Small intestine (tissue), 7 donors: Measurements from ENCODE around the gene ZNF768. TPM values are rescaled to one million over a fixed set of nuclear protein-coding genes. Genes with fewer than 3 reads are reported as not detected.

ENCODE experiments used
- DNase-seq, 2 donors: peaks; one replicate each; pipeline versions ENCODE4 v3.0.0 to v3.0.0-alpha.2; 2013
- FAIRE-seq: peaks from 2 replicates; lab custom pipeline; 2012; peaks lifted over from hg19 to GRCh38; lab: Jason Lieb, UNC
- H3K27ac ChIP-seq, 3 donors: one replicate each; pipeline ENCODE4 v1.5.1; 2013; ENCODE audit warnings: low read length in 2 of 3, mild to moderate bottlenecking in 2 of 3, control low read depth in 1 of 3, inconsistent platforms in 1 of 3, low read depth in 1 of 3, moderate library complexity in 1 of 3
- H3K27me3 ChIP-seq, 3 donors: one replicate each; pipeline ENCODE4 v1.6.1; 2013; ENCODE audit warnings: low read length in 3 of 3, inconsistent platforms in 1 of 3; ENCODE audit not compliant: control insufficient read depth in 3 of 3, insufficient read depth in 3 of 3
- H3K36me3 ChIP-seq, 3 donors: one replicate each; pipeline ENCODE4 v1.6.1; 2013; ENCODE audit warnings: low read length in 3 of 3, inconsistent platforms in 1 of 3, low read depth in 1 of 3, mild to moderate bottlenecking in 1 of 3, moderate library complexity in 1 of 3; ENCODE audit not compliant: control insufficient read depth in 3 of 3, insufficient read depth in 2 of 3
- H3K4me1 ChIP-seq, 3 donors: one replicate each; pipeline ENCODE4 v1.6.1; 2013; ENCODE audit warnings: low read length in 2 of 3, inconsistent platforms in 1 of 3, low read depth in 1 of 3, mild to moderate bottlenecking in 1 of 3, moderate library complexity in 1 of 3; ENCODE audit not compliant: control insufficient read depth in 3 of 3, insufficient read depth in 2 of 3
- H3K4me3 ChIP-seq, 3 donors: one replicate each; pipeline ENCODE4 v1.5.1; 2013; ENCODE audit warnings: low read length in 3 of 3, control low read depth in 1 of 3, inconsistent platforms in 1 of 3, low read depth in 1 of 3, mild to moderate bottlenecking in 1 of 3, moderate library complexity in 1 of 3
- H3K9me3 ChIP-seq, 2 donors: one replicate each; pipeline ENCODE4 v1.6.1; 2013; ENCODE audit warnings: low read depth in 1 of 2, low read length in 1 of 2; ENCODE audit not compliant: control insufficient read depth in 2 of 2, insufficient read depth in 1 of 2
- WGBS, 3 donors: extraction: QIAGEN DNeasy Blood & Tissue Kit; methylation state at CpG; one replicate each; pipeline ENCODE4 v1.1.7; 2013; 5-methylcytosine and 5-hydroxymethylcytosine counted together
- polyA plus RNA-seq, 4 donors: library from polyadenylated mRNA; stranded (reverse) in 3 of 4; unstranded in 1 of 4; fragments of 200-250 nt in 3 of 4; fragments of 120-200 nt in 1 of 4; gene quantifications; one replicate each; pipeline versions ENCODE4 v1.2.1 to v1.2.3, GENCODE V29; 2013
- donor health status: healthy with polysubstance abuse.
- donor health status: control.
- donor health status: control.
- donor health status: Bipolar disorder and iron deficiency.
- donor health status: healthy.

The ZNF768 gene
- polyA plus RNA-seq, 4 donors: 42.7 to 71.6 (median 52.6) TPM

- H3K36me3 ChIP-seq: peaks cover 0 to 4% (median 0%) of the 10 kb centered on the region in 3 donors
- H3K4me1 ChIP-seq: no peaks in the 10 kb centered on the region
- DNase-seq (no peak), FAIRE-seq (no peak)
- H3K4me3 ChIP-seq: no peak overlapping the region
- H3K27ac ChIP-seq: no peak overlapping the region
- no peaks in the 10 kb centered on the region for H3K27me3 ChIP-seq
- H3K9me3 ChIP-seq: no peaks in the 10 kb centered on the region
- WGBS, 3 donors: 85 to 94% (median 90%) methylated on average over 11 of the region's 11 CpGs
These were observed 32.4 kb downstream of the ZNF768 start for GRCh38 chr16:30493941-30494488.

GRCh38 chr16:30491744-30492308 is 34.5 kb downstream of the ZNF768 start:
- Histone ChIP-seq H3K4me1 (no peaks in the 10 kb centered on the region), H3K9me3 (no peaks in the 10 kb centered on the region), H3K4me3 (no peak overlapping the region), H3K27ac (no peak overlapping the region), H3K36me3 (peaks cover 0 to 3% (median 0%) of the 10 kb centered on the region in 3 donors), H3K27me3 (no peaks in the 10 kb centered on the region)
- DNase-seq (peak; percentile 24 to 48), FAIRE-seq (no peak)
- WGBS, 3 donors: 47 to 78% (median 66%) methylated on average over 6 of the region's 6 CpGs

GRCh38 chr16:30491229-30491628 is 35.1 kb downstream of the ZNF768 start:
- no peaks in the 10 kb centered on the region for H3K4me1 ChIP-seq
- DNase-seq: no peak
- no peaks in the 10 kb centered on the region for H3K27me3 ChIP-seq
- H3K9me3 ChIP-seq: no peaks in the 10 kb centered on the region
- FAIRE-seq: no peak
- H3K36me3 ChIP-seq: peaks cover 0 to 3% (median 0%) of the 10 kb centered on the region in 3 donors
- WGBS, 3 donors: 83 to 90% (median 85%) methylated on average over 4 of the region's 4 CpGs
- H3K4me3 ChIP-seq: no peak overlapping the region
- H3K27ac ChIP-seq: no peak overlapping the region

GRCh38 chr16:30490210-30490609 is 36.2 kb downstream of the ZNF768 start:
- no peak for FAIRE-seq
- no peak for DNase-seq

GRCh38 chr16:30488764-30489605 is 37.4 kb downstream of the ZNF768 start:
- Histone ChIP-seq H3K4me1 (no peaks in the 10 kb centered on the region), H3K27ac (no peak overlapping the region), H3K4me3 (no peak overlapping the region), H3K27me3 (no peaks in the 10 kb centered on the region), H3K36me3 (peaks cover 0 to 8% (median under 1%) of the 10 kb centered on the region in 3 donors), H3K9me3 (no peaks in the 10 kb centered on the region)
- FAIRE-seq (no peak), DNase-seq (no peak)
- 71 to 84% (median 82%) methylated on average over 11 of the region's 11 CpGs for WGBS, 3 donors

More at GRCh38 chr16:30490210-30490609, 36.2 kb downstream of the ZNF768 start:
- Histone ChIP-seq H3K9me3 (no peaks in the 10 kb centered on the region), H3K36me3 (peaks cover 0 to 8% (median 0%) of the 10 kb centered on the region in 3 donors), H3K4me1 (no peaks in the 10 kb centered on the region), H3K27me3 (no peaks in the 10 kb centered on the region), H3K4me3 (no peak overlapping the region), H3K27ac (no peak overlapping the region)
- WGBS, 3 donors: 90 to 97% (median 94%) methylated on average over 5 to 6 of the region's 6 CpGs

GRCh38 chr16:30485818-30486436 is 40.4 kb downstream of the ZNF768 start:
- no peak for FAIRE-seq
- Histone ChIP-seq H3K27ac (no peak overlapping the region), H3K4me1 (no peaks in the 10 kb centered on the region), H3K36me3 (peaks cover 0 to 8% (median 2%) of the 10 kb centered on the region in 3 donors), H3K4me3 (no peak overlapping the region), H3K27me3 (no peaks in the 10 kb centered on the region), H3K9me3 (no peaks in the 10 kb centered on the region)
- 86 to 95% (median 93%) methylated on average over 7 of the region's 7 CpGs for WGBS, 3 donors
- no peak for DNase-seq

GRCh38 chr16:30484887-30485286 is 41.5 kb downstream of the ZNF768 start:
- H3K4me1 ChIP-seq: no peaks in the 10 kb centered on the region
- FAIRE-seq (no peak), DNase-seq (no peak)
- H3K4me3 ChIP-seq: no peak overlapping the region
- H3K9me3 ChIP-seq: no peaks in the 10 kb centered on the region
- peaks cover 0 to 8% (median 2%) of the 10 kb centered on the region in 3 donors for H3K36me3 ChIP-seq
- H3K27ac ChIP-seq: no peak overlapping the region
- H3K27me3 ChIP-seq: no peaks in the 10 kb centered on the region

- Histone ChIP-seq H3K9me3 (no peaks in the 10 kb centered on the region), H3K27ac (no peak overlapping the region), H3K36me3 (peaks cover 0 to 6% (median 2%) of the 10 kb centered on the region in 3 donors), H3K4me1 (no peaks in the 10 kb centered on the region), H3K4me3 (no peak overlapping the region), H3K27me3 (no peaks in the 10 kb centered on the region)
- DNase-seq (peak in 1 of 2 donors; percentile 25), FAIRE-seq (no peak)
- WGBS, 3 donors: 92 to 94% (median 92%) methylated on average over 3 of the region's 3 CpGs
These were observed 44.0 kb downstream of the ZNF768 start for GRCh38 chr16:30482366-30482765.
